GM18951 (cell line): ENCODE results near the gene PRDX5.

Experiments used
- POLR2A ChIP-seq: IDR thresholded peaks from 4 replicates; pipeline ENCODE4 v1.6.1; 2011; ENCODE audit warnings: mild to moderate bottlenecking; ENCODE audit not compliant: insufficient read length, insufficient read depth; ENCODE audit errors: extremely low read depth
- in situ Hi-C: fragments of 300-500 bp; cut with MboI; formaldehyde crosslinking; loops from one replicate; pipeline ENCODE4 v1.12.0; 2022; ENCODE audit warnings: low sequenced_read_pairs, mixed read lengths, inconsistent platforms; ENCODE audit not compliant: unreplicated experiment

The PRDX5 gene

GRCh38 chr11:64317961-64318765 is at the start of gene PRDX5:
TSS of gene PRDX5 (plus strand) at chr11:64318121. CDS start at chr11:64318216, 95 bp downstream.
- TF ChIP-seq POLR2A: peak; percentile 82
- in situ Hi-C loops: no loop called here

GRCh38 chr11:64268893-64269539 is 48.9 kb upstream of the PRDX5 start:
- in situ Hi-C loops: no loop called here
- no peak for TF ChIP-seq POLR2A

GRCh38 chr11:64269540-64270220 is 48.2 kb upstream of the PRDX5 start:
- peak; percentile 75 for TF ChIP-seq POLR2A
- in situ Hi-C loops: no loop called here

- in situ Hi-C loops: no loop called here
- no peak for TF ChIP-seq POLR2A
These were observed 42.7 kb upstream of the PRDX5 start for GRCh38 chr11:64275031-64275800.

DNA sequence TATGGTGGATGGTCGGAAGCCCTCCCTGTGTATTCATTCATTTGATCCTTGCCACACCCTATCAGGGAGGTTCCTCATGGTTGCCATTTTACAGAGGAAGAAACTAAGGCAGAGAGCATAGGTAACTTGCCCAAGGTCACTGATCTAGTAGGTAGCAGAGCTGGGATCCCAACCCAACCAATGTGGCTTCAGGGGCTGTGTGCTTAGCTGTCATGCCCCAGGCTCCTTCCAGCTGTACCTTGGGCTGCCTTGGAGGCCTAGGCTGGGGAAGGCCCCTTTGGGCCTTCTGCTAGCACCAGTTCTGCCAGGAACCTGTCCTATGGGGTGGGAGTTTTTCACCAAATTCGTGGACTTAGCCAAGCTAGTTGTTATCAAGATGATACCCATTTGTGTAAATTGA is 42.1 kb upstream of the PRDX5 start:
- TF ChIP-seq POLR2A: no peak
- in situ Hi-C loops: no loop called here

GRCh38 chr11:64276653-64277431 is 41.1 kb upstream of the PRDX5 start:
- TF ChIP-seq POLR2A: no peak
- in situ Hi-C loops: no loop called here

GRCh38 chr11:64278576-64279190 is 39.2 kb upstream of the PRDX5 start:
- in situ Hi-C loops: no loop called here
- no peak for TF ChIP-seq POLR2A

- in situ Hi-C loops: no loop called here
- TF ChIP-seq POLR2A: no peak
These were observed 35.8 kb upstream of the PRDX5 start for GRCh38 chr11:64281957-64282770.

GRCh38 chr11:64283092-64283491 is 34.8 kb upstream of the PRDX5 start:
- in situ Hi-C loops: no loop called here

GRCh38 chr11:64284048-64284961 is 33.6 kb upstream of the PRDX5 start, which contains the start of gene BAD:
TSS of gene BAD (minus strand) at chr11:64284665. CDS start at chr11:64284368, 297 bp downstream.
- in situ Hi-C loops: no loop called here
- TF ChIP-seq POLR2A: peak; percentile 69

More at GRCh38 chr11:64283092-64283491, 34.8 kb upstream of the PRDX5 start:
- TF ChIP-seq POLR2A: no peak
